ENCODE measurements around the gene IQCE. TPM values are rescaled to one million over a fixed set of nuclear protein-coding genes. Genes with fewer than 3 reads are reported as not detected.

The IQCE gene
- total RNA-seq, 6 donors from 2014 or later, result 18.0 to 51.3 (median 23.9) TPM

DNA sequence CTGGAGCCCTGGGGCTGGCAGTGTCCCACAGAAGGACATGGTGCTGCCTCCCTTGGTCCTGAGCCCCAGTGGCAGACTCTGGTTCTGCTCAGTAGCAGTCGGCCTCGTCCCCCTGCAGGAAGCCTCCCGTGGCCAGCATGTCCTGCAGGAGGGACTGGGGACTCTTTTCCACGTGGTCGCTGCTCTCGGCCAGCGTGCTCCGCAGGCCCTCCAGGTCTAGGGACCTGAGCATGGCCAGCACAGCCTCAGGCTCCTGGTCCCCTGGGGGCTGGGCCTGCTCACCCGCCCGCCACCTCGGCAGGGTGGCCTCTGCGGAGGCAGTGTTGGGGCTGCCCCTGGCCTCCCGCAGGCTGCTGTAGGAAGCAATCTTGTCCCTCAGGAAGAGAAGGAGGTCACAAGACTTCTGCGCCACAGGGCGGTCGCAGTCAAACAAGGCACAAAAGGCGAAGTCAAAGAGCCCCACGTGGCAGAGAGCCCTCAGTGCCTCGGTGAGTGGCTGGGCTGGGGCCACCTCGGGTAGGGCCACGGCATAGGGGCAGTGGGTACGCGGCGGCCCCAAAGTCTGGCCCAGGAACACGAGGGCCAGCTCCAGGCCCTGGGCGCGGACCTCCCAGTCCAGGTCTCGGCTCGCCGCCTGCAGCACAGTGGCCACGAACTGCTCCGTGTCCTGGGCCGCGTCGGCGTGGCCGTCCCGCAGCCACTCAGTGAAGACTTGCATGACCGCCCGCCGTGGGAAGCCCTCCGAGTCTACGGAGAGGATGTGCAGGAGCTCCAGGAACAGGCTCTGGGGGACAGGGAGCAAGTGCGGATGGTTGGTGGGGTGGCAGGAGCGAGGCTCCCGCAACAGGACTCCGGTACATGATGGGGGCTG lies 20.6 kb upstream of the IQCE start:
- H3K27me3 ChIP-seq, result no peaks in the 10 kb centered on the region
- H3K9me3 ChIP-seq, result no peaks in the 10 kb centered on the region
- TF ChIP-seq EP300 (IDR thresholded peaks at IDR 0.05) (no peak), POLR2AphosphoS5 (IDR thresholded peaks at IDR 0.05) (no peak), POLR2A (IDR thresholded peaks at IDR 0.05) (no peak)
- TF ChIP-seq, protein P1, sequence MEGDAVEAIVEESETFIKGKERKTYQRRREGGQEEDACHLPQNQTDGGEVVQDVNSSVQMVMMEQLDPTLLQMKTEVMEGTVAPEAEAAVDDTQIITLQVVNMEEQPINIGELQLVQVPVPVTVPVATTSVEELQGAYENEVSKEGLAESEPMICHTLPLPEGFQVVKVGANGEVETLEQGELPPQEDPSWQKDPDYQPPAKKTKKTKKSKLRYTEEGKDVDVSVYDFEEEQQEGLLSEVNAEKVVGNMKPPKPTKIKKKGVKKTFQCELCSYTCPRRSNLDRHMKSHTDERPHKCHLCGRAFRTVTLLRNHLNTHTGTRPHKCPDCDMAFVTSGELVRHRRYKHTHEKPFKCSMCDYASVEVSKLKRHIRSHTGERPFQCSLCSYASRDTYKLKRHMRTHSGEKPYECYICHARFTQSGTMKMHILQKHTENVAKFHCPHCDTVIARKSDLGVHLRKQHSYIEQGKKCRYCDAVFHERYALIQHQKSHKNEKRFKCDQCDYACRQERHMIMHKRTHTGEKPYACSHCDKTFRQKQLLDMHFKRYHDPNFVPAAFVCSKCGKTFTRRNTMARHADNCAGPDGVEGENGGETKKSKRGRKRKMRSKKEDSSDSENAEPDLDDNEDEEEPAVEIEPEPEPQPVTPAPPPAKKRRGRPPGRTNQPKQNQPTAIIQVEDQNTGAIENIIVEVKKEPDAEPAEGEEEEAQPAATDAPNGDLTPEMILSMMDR (IDR thresholded peaks at IDR 0.05), result peak in 2 of 6 experiments; percentile 7 to 12
- peaks cover 11 to 56% (median 51%) of the 10 kb centered on the region in 4 donors for H3K36me3 ChIP-seq
- DNase-seq, result peak; percentile 18 to 83
- 91 to 92% methylated on average over 19 to 47 of the region's 47 CpGs for WGBS, 2 donors
- H3K4me3 ChIP-seq, result no peak overlapping the region
- no peaks in the 10 kb centered on the region for H3K4me1 ChIP-seq
- no peak overlapping the region for H3K27ac ChIP-seq
- ATAC-seq (ENCODE audit: low FRiP score in 2 of 2), result no peak

DNA sequence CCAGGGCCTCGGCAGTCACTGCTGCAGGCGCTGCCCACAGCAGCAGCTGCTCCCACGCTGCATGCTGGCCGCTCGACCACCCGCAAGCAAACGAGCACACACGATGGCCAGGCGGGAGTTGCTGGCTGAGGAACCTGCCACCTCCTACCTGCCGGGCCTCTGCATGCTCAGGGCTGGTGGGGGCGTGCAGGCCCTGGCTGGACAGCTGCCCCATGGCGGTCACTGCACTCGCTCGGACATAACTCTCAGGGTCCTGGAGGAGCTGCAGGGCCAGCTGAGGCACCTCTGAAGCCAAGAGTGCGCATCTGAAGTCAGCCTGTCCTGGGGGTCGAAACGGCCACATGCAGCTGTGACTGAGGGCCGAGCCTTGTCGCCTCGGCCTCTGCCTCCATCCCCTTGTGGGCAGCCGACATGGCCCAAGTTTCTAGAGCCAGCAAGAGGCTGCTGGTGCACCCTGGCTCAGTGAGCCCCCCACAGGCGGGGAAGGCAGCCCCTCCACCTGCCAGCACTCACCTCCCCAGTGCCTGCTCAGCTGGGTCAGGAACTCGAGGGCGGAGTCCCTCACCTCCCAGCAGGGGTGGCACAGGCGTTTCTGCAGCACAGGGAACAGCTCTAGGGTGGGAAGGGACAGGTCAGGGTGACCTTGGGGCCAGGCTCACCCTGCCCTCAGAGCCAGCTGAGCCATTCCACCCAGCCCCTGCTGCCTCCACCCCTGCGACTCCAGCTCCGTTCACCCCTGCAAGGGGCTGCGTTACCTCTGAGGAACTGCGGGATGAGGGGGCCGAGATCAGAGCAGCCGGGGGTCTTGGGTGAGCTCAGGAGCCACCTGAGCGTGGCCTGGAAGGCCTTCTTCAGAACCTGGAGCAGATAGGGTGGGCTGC lies 19.5 kb upstream of the IQCE start:
- no peaks in the 10 kb centered on the region for H3K9me3 ChIP-seq
- ATAC-seq (ENCODE audit: low FRiP score in 2 of 2), result no peak
- no peak for TF ChIP-seq POLR2A (IDR thresholded peaks at IDR 0.05)
- no peak for TF ChIP-seq EP300 (IDR thresholded peaks at IDR 0.05)
- TF ChIP-seq POLR2AphosphoS5 (IDR thresholded peaks at IDR 0.05), result no peak
- TF ChIP-seq, protein P1 (IDR thresholded peaks at IDR 0.05), result no peak
- no peak overlapping the region for H3K4me3 ChIP-seq
- no peak overlapping the region for H3K27ac ChIP-seq
- WGBS, 2 donors, result 90 to 94% methylated on average over 2 to 27 of the region's 32 CpGs
- H3K4me1 ChIP-seq, result no peaks in the 10 kb centered on the region
- H3K36me3 ChIP-seq, result peaks cover 11 to 63% (median 59%) of the 10 kb centered on the region in 4 donors
- peak; percentile 17 to 77 for DNase-seq
- H3K27me3 ChIP-seq, result no peaks in the 10 kb centered on the region

DNA sequence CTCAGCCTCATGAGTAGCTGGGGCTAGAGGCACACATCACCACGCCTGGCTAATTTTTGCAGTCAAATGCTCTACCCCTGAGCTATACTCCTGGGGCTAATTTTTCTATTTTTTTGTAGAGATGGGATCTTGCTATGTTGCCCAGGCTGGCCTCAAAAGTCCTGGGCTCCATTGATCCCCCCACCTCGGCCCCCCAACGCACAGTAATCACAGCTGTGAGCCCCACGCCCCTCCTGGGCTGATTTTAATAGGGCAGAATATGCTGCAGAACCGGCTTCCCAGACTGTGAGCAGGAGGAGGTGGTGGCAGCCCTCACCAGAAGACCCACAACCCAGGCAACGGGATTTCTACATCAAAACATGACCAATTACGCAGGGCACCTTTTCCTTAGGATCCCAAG lies 18.6 kb upstream of the IQCE start:
- Histone ChIP-seq H3K27me3 (no peaks in the 10 kb centered on the region), H3K27ac (no peak overlapping the region), H3K36me3 (peaks cover 17 to 72% (median 65%) of the 10 kb centered on the region in 4 donors), H3K4me3 (no peak overlapping the region), H3K9me3 (no peaks in the 10 kb centered on the region), H3K4me1 (no peaks in the 10 kb centered on the region)
- DNase-seq (no peak), ATAC-seq (ENCODE audit: low FRiP score in 2 of 2) (no peak)
- TF ChIP-seq EP300 (IDR thresholded peaks at IDR 0.05) (no peak), POLR2AphosphoS5 (IDR thresholded peaks at IDR 0.05) (no peak), POLR2A (IDR thresholded peaks at IDR 0.05) (no peak)
- TF ChIP-seq, protein P1 (IDR thresholded peaks at IDR 0.05), result no peak
- WGBS, 2 donors, result 89 to 94% methylated on average over 7 of the region's 7 CpGs

DNA sequence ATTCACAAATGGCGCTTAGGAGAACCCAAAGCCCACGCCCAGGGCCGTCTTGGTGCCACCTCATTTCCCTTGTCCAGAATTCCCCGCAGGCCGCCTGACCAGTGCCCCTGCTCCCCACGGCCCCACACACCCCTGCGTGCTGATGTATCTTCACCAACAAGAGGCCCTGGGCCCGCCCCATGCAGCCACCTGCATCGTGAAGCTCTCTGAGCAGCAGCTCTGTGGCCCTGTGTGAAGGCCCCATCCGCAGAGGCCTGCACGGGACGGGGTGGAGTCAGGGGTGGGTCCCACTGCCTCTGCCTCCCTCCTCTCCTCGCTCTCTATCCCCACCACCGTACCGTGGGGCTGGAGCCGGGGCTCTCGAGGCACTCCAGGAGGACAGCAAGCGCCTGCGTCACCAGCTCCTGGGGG lies 18.1 kb upstream of the IQCE start:
- TF ChIP-seq EP300 (IDR thresholded peaks at IDR 0.05), result no peak
- TF ChIP-seq, protein P1 (IDR thresholded peaks at IDR 0.05), result no peak
- no peak for TF ChIP-seq POLR2A (IDR thresholded peaks at IDR 0.05)
- TF ChIP-seq POLR2AphosphoS5 (IDR thresholded peaks at IDR 0.05), result no peak
- H3K36me3 ChIP-seq, result peaks cover 17 to 77% (median 67%) of the 10 kb centered on the region in 4 donors

More for the DNA sequence above, 18.1 kb upstream of the IQCE start:
- ATAC-seq (ENCODE audit: low FRiP score in 2 of 2), result no peak
- 93% methylated on average over 6 to 19 of the region's 19 CpGs for WGBS, 2 donors
- DNase-seq, result peak in 1 of 2 donors; percentile 66
- Histone ChIP-seq H3K27ac (no peak overlapping the region), H3K4me1 (no peaks in the 10 kb centered on the region), H3K27me3 (no peaks in the 10 kb centered on the region), H3K9me3 (no peaks in the 10 kb centered on the region), H3K4me3 (no peak overlapping the region)

Data from upper lobe of left lung (tissue), 6 donors.